ENCODE results near the gene GUK1.

GUK1 gene

GRCh38 chr1:228100822-228101613, 39.1 kb upstream of the GUK1 start:
- H2BK15ac ChIP-seq (ENCODE audit: low read depth, poor library complexity, severe bottlenecking), result no peak overlapping the region
- H3K9ac ChIP-seq (ENCODE audit: low read length), result peak overlapping the region; percentile 86
- no peak overlapping the region for H3K27ac ChIP-seq (ENCODE audit: low read length, poor library complexity, severe bottlenecking)
- H3K27me3 ChIP-seq (ENCODE audit: control insufficient read depth in 1 of 2, insufficient read depth in 1 of 2, low read length in 2 of 2), result no peaks in the 10 kb centered on the region
- no peak overlapping the region for H3K4me2 ChIP-seq (ENCODE audit: low read length, poor library complexity, severe bottlenecking)
- no peak overlapping the region for H3K14ac ChIP-seq (ENCODE audit: low read length in 2 of 2)
- peaks cover 25% of the 10 kb centered on the region for H3K4me1 ChIP-seq (ENCODE audit: control insufficient read depth, insufficient read depth, low read depth, low read length)
- 94% methylated on average over 12 of the region's 12 CpGs for WGBS
- H3K4ac ChIP-seq (ENCODE audit: low read depth in 1 of 2, low read length in 2 of 2), result no peak overlapping the region
- H4K8ac ChIP-seq (ENCODE audit: low read length), result no peak overlapping the region
- H2AFZ ChIP-seq (ENCODE audit: low read depth, low read length), result no peak overlapping the region
- DNase-seq, result no peak
- H2BK120ac ChIP-seq (ENCODE audit: low read depth, low read length), result no peak overlapping the region
- H3K23ac ChIP-seq (ENCODE audit: low read length in 2 of 2), result no peak overlapping the region
- no peak overlapping the region for H2BK5ac ChIP-seq (ENCODE audit: low read depth, low read length, poor library complexity, severe bottlenecking)
- H3K79me1 ChIP-seq (replicated peaks; ENCODE audit: low read length, poor library complexity, severe bottlenecking), result peaks cover 9% of the 10 kb centered on the region
- H3K18ac ChIP-seq (ENCODE audit: low read depth in 1 of 2, low read length in 2 of 2), result no peak overlapping the region
- H2AK5ac ChIP-seq (ENCODE audit: low read length, severe bottlenecking), result no peak overlapping the region
- H2BK12ac ChIP-seq (ENCODE audit: low read length in 2 of 2), result no peak overlapping the region
- H3K9me3 ChIP-seq (ENCODE audit: control insufficient read depth, low read length), result no peaks in the 10 kb centered on the region
- H3K4me3 ChIP-seq (ENCODE audit: insufficient read depth in 1 of 2, low read depth in 1 of 2, low read length in 2 of 2), result peak overlapping the region in 1 of 2 experiments; percentile 92
- H4K91ac ChIP-seq (ENCODE audit: low read length), result no peak overlapping the region
- H3K36me3 ChIP-seq (ENCODE audit: control insufficient read depth in 1 of 2, insufficient read depth in 2 of 2, low read depth in 1 of 2, low read length in 2 of 2), result peaks cover 61 to 70% of the 10 kb centered on the region in 2 experiments

GRCh38 chr1:228101614-228101993, 38.5 kb upstream of the GUK1 start:
- H4K91ac ChIP-seq (ENCODE audit: low read length), result no peak overlapping the region
- peak overlapping the region; percentile 88 to 92 for H3K4me3 ChIP-seq (ENCODE audit: insufficient read depth in 1 of 2, low read depth in 1 of 2, low read length in 2 of 2)
- no peak overlapping the region for H3K14ac ChIP-seq (ENCODE audit: low read length in 2 of 2)
- peaks cover 11% of the 10 kb centered on the region for H3K79me1 ChIP-seq (replicated peaks; ENCODE audit: low read length, poor library complexity, severe bottlenecking)
- H3K36me3 ChIP-seq (ENCODE audit: control insufficient read depth in 1 of 2, insufficient read depth in 2 of 2, low read depth in 1 of 2, low read length in 2 of 2), result peaks cover 61 to 70% of the 10 kb centered on the region in 2 experiments
- peak overlapping the region; percentile 86 for H3K9ac ChIP-seq (ENCODE audit: low read length)
- no peak overlapping the region for H2BK12ac ChIP-seq (ENCODE audit: low read length in 2 of 2)
- no peak overlapping the region for H2BK15ac ChIP-seq (ENCODE audit: low read depth, poor library complexity, severe bottlenecking)
- H3K4me1 ChIP-seq (ENCODE audit: control insufficient read depth, insufficient read depth, low read depth, low read length), result peaks cover 23% of the 10 kb centered on the region
- no peak overlapping the region for H3K4ac ChIP-seq (ENCODE audit: low read depth in 1 of 2, low read length in 2 of 2)
- no peak overlapping the region for H3K27ac ChIP-seq (ENCODE audit: low read length, poor library complexity, severe bottlenecking)
- H2BK5ac ChIP-seq (ENCODE audit: low read depth, low read length, poor library complexity, severe bottlenecking), result no peak overlapping the region
- peak overlapping the region; percentile 19 for H4K8ac ChIP-seq (ENCODE audit: low read length)
- peak overlapping the region; percentile 88 for H3K4me2 ChIP-seq (ENCODE audit: low read length, poor library complexity, severe bottlenecking)
- H3K9me3 ChIP-seq (ENCODE audit: control insufficient read depth, low read length), result no peaks in the 10 kb centered on the region
- no peak overlapping the region for H3K18ac ChIP-seq (ENCODE audit: low read depth in 1 of 2, low read length in 2 of 2)
- no peak for DNase-seq
- no peak overlapping the region for H2AFZ ChIP-seq (ENCODE audit: low read depth, low read length)
- H2AK5ac ChIP-seq (ENCODE audit: low read length, severe bottlenecking), result no peak overlapping the region
- 83% methylated on average over 15 of the region's 15 CpGs for WGBS
- H3K27me3 ChIP-seq (ENCODE audit: control insufficient read depth in 1 of 2, insufficient read depth in 1 of 2, low read length in 2 of 2), result no peaks in the 10 kb centered on the region
- H3K23ac ChIP-seq (ENCODE audit: low read length in 2 of 2), result no peak overlapping the region
- H2BK120ac ChIP-seq (ENCODE audit: low read depth, low read length), result no peak overlapping the region

GRCh38 chr1:228101994-228102790, 37.9 kb upstream of the GUK1 start:
- Histone ChIP-seq H4K8ac (ENCODE audit: low read length) (no peak overlapping the region), H2BK12ac (ENCODE audit: low read length in 2 of 2) (no peak overlapping the region), H3K27me3 (ENCODE audit: control insufficient read depth in 1 of 2, insufficient read depth in 1 of 2, low read length in 2 of 2) (no peaks in the 10 kb centered on the region), H3K36me3 (ENCODE audit: control insufficient read depth in 1 of 2, insufficient read depth in 2 of 2, low read depth in 1 of 2, low read length in 2 of 2) (peaks cover 61 to 69% of the 10 kb centered on the region in 2 experiments), H2BK15ac (ENCODE audit: low read depth, poor library complexity, severe bottlenecking) (no peak overlapping the region), H2AK5ac (ENCODE audit: low read length, severe bottlenecking) (no peak overlapping the region), H3K9me3 (ENCODE audit: control insufficient read depth, low read length) (no peaks in the 10 kb centered on the region), H3K27ac (ENCODE audit: low read length, poor library complexity, severe bottlenecking) (no peak overlapping the region), H4K91ac (ENCODE audit: low read length) (no peak overlapping the region), H2BK5ac (ENCODE audit: low read depth, low read length, poor library complexity, severe bottlenecking) (no peak overlapping the region), H3K4me1 (ENCODE audit: control insufficient read depth, insufficient read depth, low read depth, low read length) (peaks cover 21% of the 10 kb centered on the region), H2BK120ac (ENCODE audit: low read depth, low read length) (no peak overlapping the region), H2AFZ (ENCODE audit: low read depth, low read length) (peak overlapping the region; percentile 10), H3K14ac (ENCODE audit: low read length in 2 of 2) (peak overlapping the region in 1 of 2 experiments; percentile 39), H3K79me1 (replicated peaks; ENCODE audit: low read length, poor library complexity, severe bottlenecking) (peaks cover 13% of the 10 kb centered on the region), H3K23ac (ENCODE audit: low read length in 2 of 2) (peak overlapping the region in 1 of 2 experiments; percentile 65), H3K18ac (ENCODE audit: low read depth in 1 of 2, low read length in 2 of 2) (peak overlapping the region in 1 of 2 experiments; percentile 69), H3K4ac (ENCODE audit: low read depth in 1 of 2, low read length in 2 of 2) (peak overlapping the region in 1 of 2 experiments; percentile 63), H3K9ac (ENCODE audit: low read length) (peak overlapping the region; percentile 86), H3K4me2 (ENCODE audit: low read length, poor library complexity, severe bottlenecking) (peak overlapping the region; percentile 88), H3K4me3 (ENCODE audit: insufficient read depth in 1 of 2, low read depth in 1 of 2, low read length in 2 of 2) (peak overlapping the region; percentile 88 to 92)
- 14% methylated on average over 55 of the region's 73 CpGs for WGBS
- DNase-seq, result peak; percentile 47
